Dermis blood vessel endothelial cell (primary cell): ENCODE measurements around the gene IL17RB. TPM values are rescaled to one million over a fixed set of nuclear protein-coding genes. Genes with fewer than 3 reads are reported as not detected.

Experiments
- DNase-seq: peaks from one replicate; pipeline ENCODE4 v3.0.0; 2010
- total RNA-seq: library from RNA; depleted of rRNA; stranded (reverse); fragments of >200 nt; gene quantifications from 2 replicates; pipeline ENCODE4 v1.2.3, GENCODE V29; 2014

The IL17RB gene
- total RNA-seq, 1 donor from 2014 or later = not detected

GRCh38 chr3:53865732-53866499, 19.5 kb downstream of the IL17RB start:
- DNase-seq = no peak

- peak; percentile 20 for DNase-seq
Observed at GRCh38 chr3:53880396-53881345, 34.3 kb downstream of the IL17RB start.

- DNase-seq = peak; percentile 92
Observed at GRCh38 chr3:53881691-53882593, 35.6 kb downstream of the IL17RB start, which contains the start of gene ACTR8. ACTR8 (minus strand) TSS chr3:53882152; CDS start chr3:53882101, 51 bp downstream.

- DNase-seq = no peak
Observed at GRCh38 chr3:53883008-53883407, 36.6 kb downstream of the IL17RB start.

GRCh38 chr3:53884623-53885022, 38.3 kb downstream of the IL17RB start:
- DNase-seq = no peak

GRCh38 chr3:53885239-53885638, 38.9 kb downstream of the IL17RB start:
- peak; percentile 8 for DNase-seq

GRCh38 chr3:53887446-53887845, 41.1 kb downstream of the IL17RB start:
- no peak for DNase-seq

- DNase-seq = no peak
Observed at GRCh38 chr3:53888232-53888631, 41.9 kb downstream of the IL17RB start.

- DNase-seq = peak; percentile 59
Observed at GRCh38 chr3:53890726-53891475, 44.5 kb downstream of the IL17RB start.

GRCh38 chr3:53891497-53892285, 45.3 kb downstream of the IL17RB start, which contains the start of gene SELENOK:
SELENOK (minus strand) TSS chr3:53891859.
- peak; percentile 100 for DNase-seq

GRCh38 chr3:53892286-53892637, 45.9 kb downstream of the IL17RB start:
- DNase-seq = no peak

- DNase-seq = no peak
Observed at GRCh38 chr3:53899750-53900149, 53.4 kb downstream of the IL17RB start.

- no peak for DNase-seq
Observed at GRCh38 chr3:53900666-53901331, 54.4 kb downstream of the IL17RB start.

GRCh38 chr3:53902067-53902466, 55.7 kb downstream of the IL17RB start:
- no peak for DNase-seq

- DNase-seq = no peak
Observed at GRCh38 chr3:53902711-53903110, 56.3 kb downstream of the IL17RB start.

GRCh38 chr3:53913401-53913800, 67.0 kb downstream of the IL17RB start:
- DNase-seq = no peak
